OCI-LY3 (cell line): ENCODE measurements around the gene IL3RA.

Source experiments
- H2AFZ ChIP-seq: fragments of 200-600, 300-600 bp; shearing (Covaris generic); 2 replicates; pipeline ENCODE4 v1.6.0; 2014; ENCODE audit warnings: antibody characterized with exemption, low read depth, low read length
- H3K27ac ChIP-seq: fragments of 200-600, 300-600 bp; sonication (generic); 2 replicates; pipeline ENCODE4 v1.5.1; 2014; ENCODE audit warnings: mild to moderate bottlenecking, low read length, moderate library complexity, mixed read lengths
- H3K27me3 ChIP-seq: fragments of 200-600, 300-600 bp; sonication (generic); 2 replicates; pipeline ENCODE4 v1.6.1; 2014; ENCODE audit warnings: low read depth, low read length, mixed read lengths
- H3K36me3 ChIP-seq: fragments of 200-600, 300-600 bp; sonication (generic); replicated peaks from 2 replicates; pipeline ENCODE3; 2014; ENCODE audit warnings: low read depth, low read length, mixed read lengths
- H3K4me1 ChIP-seq: fragments of 300-600, 200-600 bp; sonication (generic); 2 replicates; pipeline ENCODE4 v1.6.1; 2014; ENCODE audit warnings: low read length, mixed read lengths
- H3K4me2 ChIP-seq: fragments of 200-600, 300-600 bp; sonication (generic); 2 replicates; pipeline ENCODE4 v1.6.1; 2014; ENCODE audit warnings: low read length, mixed read lengths
- H3K4me3 ChIP-seq: fragments of 300-600, 200-600 bp; sonication (generic); 2 replicates; pipeline ENCODE4 v1.5.1; 2014; ENCODE audit warnings: antibody characterized with exemption, mild to moderate bottlenecking, low read length, moderate library complexity
- H3K79me2 ChIP-seq: fragments of 300-600, 200-600 bp; shearing (Covaris generic); 2 replicates; pipeline ENCODE4 v1.6.1; 2014; ENCODE audit warnings: mild to moderate bottlenecking, low read length, mixed read lengths
- H3K9ac ChIP-seq: fragments of 300-600, 200-600 bp; shearing (Covaris generic); 2 replicates; pipeline ENCODE4 v1.6.0; 2014; ENCODE audit warnings: mild to moderate bottlenecking, low read length, moderate library complexity
- H3K9me3 ChIP-seq: fragments of 200-600, 300-600 bp; shearing (Covaris generic); 2 replicates; pipeline ENCODE4 v1.6.1; 2014; ENCODE audit warnings: low read length, mixed read lengths; ENCODE audit not compliant: insufficient read depth
- H4K20me1 ChIP-seq: fragments of 200-600, 300-600 bp; sonication (generic); 2 replicates; pipeline ENCODE4 v1.6.1; 2016; ENCODE audit warnings: low read length, mixed read lengths; ENCODE audit not compliant: insufficient read depth
- CTCF ChIP-seq: fragments of 200-600, 300-600 bp; sonication (generic); IDR thresholded peaks from 2 replicates; pipeline ENCODE4 v1.5.1; 2014; ENCODE audit warnings: antibody characterized with exemption, low read length, low read depth
- EZH2phosphoT487 ChIP-seq: fragments of 200-600 bp; shearing (Covaris generic); IDR thresholded peaks from 2 replicates; pipeline ENCODE4 v1.6.1; 2018; ENCODE audit warnings: antibody characterized with exemption, mixed run types, low read depth

Gene IL3RA

DNA sequence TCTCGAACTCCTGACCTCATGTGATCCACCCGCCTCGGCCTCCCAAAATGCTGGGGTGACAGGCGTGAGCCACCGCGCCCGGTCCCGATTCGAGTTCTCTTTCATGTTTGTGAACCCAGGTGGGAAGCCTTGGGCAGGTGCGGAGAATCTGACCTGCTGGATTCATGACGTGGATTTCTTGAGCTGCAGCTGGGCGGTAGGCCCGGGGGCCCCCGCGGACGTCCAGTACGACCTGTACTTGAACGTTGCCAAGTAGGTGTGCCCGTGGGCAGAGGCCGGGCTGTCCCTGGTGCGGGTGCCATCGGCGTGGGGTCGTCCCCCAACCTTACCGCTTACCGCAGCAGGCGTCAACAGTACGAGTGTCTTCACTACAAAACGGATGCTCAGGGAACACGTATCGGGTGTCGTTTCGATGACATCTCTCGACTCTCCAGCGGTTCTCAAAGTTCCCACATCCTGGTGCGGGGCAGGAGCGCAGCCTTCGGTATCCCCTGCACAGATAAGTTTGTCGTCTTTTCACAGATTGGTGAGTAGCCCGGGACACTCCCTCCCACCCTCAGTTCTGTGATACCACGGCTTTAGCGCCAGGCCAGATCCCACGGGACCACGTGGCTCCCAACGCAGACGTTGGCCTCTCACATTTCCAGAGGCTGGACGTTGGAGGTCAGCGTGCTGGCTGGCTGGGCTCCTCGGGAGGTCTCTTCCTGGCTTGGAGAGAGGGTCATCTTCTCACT, 15.6 kb downstream of the IL3RA start:
- H3K27me3 ChIP-seq: no peaks in the 10 kb centered on the region
- 0 out of 2 replicates have a peak, but pooled peaks cover 3% of the 10 kb centered on the region for H3K9me3 ChIP-seq
- TF ChIP-seq EZH2phosphoT487 (no peak), CTCF (no peak)
- no peak overlapping the region for H3K27ac ChIP-seq
- H3K4me1 ChIP-seq: peaks cover 7% of the 10 kb centered on the region; the same call in 1 of the 2 replicates
- no peak overlapping the region for H3K4me3 ChIP-seq
- no peaks in the 10 kb centered on the region for H4K20me1 ChIP-seq
- H3K4me2 ChIP-seq: no peak overlapping the region
- H2AFZ ChIP-seq: no peak overlapping the region
- no peak overlapping the region for H3K9ac ChIP-seq
- peaks cover 13% of the 10 kb centered on the region for H3K36me3 ChIP-seq
- no peaks in the 10 kb centered on the region for H3K79me2 ChIP-seq

DNA sequence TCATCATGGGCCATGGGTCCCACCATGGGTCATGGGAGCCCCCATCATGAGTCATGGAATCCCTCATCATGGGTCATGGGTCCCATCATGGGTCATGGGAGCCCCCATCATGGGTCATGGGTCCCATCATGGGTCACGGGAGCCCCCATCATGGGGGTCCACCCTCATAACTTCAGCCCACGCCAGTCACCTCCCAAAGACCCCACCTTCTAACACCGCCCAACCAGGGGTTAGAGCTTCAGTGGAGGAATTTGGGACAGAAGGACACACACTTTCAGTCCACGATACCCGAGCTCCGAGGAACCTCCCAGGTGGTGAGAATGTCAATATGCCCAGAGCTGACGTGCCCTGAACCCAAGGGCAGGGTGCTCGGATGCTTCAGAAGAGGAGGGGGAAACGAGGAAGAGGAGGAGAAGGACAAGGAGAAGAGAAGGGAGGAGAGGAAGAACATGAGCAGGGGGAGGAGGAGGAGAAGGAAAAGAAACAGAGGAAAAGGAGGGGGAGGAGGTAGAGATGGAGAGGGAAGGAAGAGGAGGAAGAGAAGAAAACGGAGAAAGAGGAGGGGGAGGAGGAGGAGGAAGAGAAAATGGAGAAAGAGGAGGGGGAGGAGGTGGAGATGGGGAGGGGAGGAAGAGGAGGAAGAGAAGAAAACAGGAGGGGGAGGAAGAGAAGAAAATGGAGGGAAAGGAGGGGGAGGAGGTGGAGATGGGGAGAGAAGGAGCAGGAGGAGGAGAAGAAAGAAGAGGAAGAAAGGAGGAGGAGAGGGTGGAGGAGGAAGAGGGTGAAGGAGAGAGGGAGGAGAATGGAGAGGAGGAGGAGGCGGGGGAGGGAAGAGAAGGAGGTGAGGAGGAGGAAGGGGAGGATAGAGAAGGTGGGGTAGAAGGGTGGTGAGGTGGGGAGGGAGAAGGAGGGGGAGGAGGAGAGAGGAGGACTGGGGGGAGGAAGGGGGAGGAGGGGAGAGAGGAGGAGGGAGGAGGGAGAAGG, 17.7 kb downstream of the IL3RA start:
- H3K36me3 ChIP-seq: peaks cover 16% of the 10 kb centered on the region
- no peak overlapping the region for H3K9ac ChIP-seq
- 0 out of 2 replicates have a peak, but pooled peaks cover 3% of the 10 kb centered on the region for H3K9me3 ChIP-seq
- H3K4me2 ChIP-seq: no peak overlapping the region
- TF ChIP-seq EZH2phosphoT487 (no peak), CTCF (no peak)
- no peak overlapping the region for H2AFZ ChIP-seq
- peaks cover 7% of the 10 kb centered on the region; the same call in 1 of the 2 replicates for H3K4me1 ChIP-seq
- H4K20me1 ChIP-seq: no peaks in the 10 kb centered on the region
- H3K27me3 ChIP-seq: no peaks in the 10 kb centered on the region
- no peaks in the 10 kb centered on the region for H3K79me2 ChIP-seq
- H3K27ac ChIP-seq: no peak overlapping the region
- no peak overlapping the region for H3K4me3 ChIP-seq

- Histone ChIP-seq H3K79me2 (no peaks in the 10 kb centered on the region), H3K4me1 (peaks cover 7% of the 10 kb centered on the region; the same call in 1 of the 2 replicates), H4K20me1 (no peaks in the 10 kb centered on the region), H3K27me3 (no peaks in the 10 kb centered on the region), H3K27ac (no peak overlapping the region), H3K9me3 (0 out of 2 replicates have a peak, but pooled peaks cover 3% of the 10 kb centered on the region), H3K4me3 (no peak overlapping the region), H3K36me3 (peaks cover 16% of the 10 kb centered on the region), H3K4me2 (no peak overlapping the region; the same call in 1 of the 2 replicates), H3K9ac (no peak overlapping the region), H2AFZ (no peak overlapping the region)
- TF ChIP-seq EZH2phosphoT487: no peak
- TF ChIP-seq CTCF: no peak
Observed at GRCh38 chrX:1355131-1356046, 18.8 kb downstream of the IL3RA start.
